Upper lobe of right lung (tissue), 1 donor: ENCODE measurements around the gene B3GALT5. TPM values are rescaled to one million over a fixed set of nuclear protein-coding genes. Genes with fewer than 3 reads are reported as not detected.

Source experiments
- ATAC-seq: fragments of 200-7000 bp; cut with Tn5 transposase; one replicate; pipeline ENCODE4 v1.9.1; 2020; ENCODE audit warnings: mild to moderate bottlenecking, moderate library complexity
- DNase-seq: peaks from one replicate; pipeline ENCODE4 v3.0.0-alpha.2; 2020
- H3K27ac ChIP-seq: fragments of 200-600 bp; one replicate; pipeline ENCODE4 v1.8.0; 2022
- H3K27me3 ChIP-seq: fragments of 200-600 bp; one replicate; pipeline ENCODE4 v1.8.0; 2022; ENCODE audit warnings: mild to moderate bottlenecking
- H3K36me3 ChIP-seq: fragments of 200-600 bp; one replicate; pipeline ENCODE4 v1.8.0; 2022
- H3K4me1 ChIP-seq: fragments of 200-600 bp; one replicate; pipeline ENCODE4 v1.8.0; 2022
- H3K4me3 ChIP-seq: fragments of 200-600 bp; one replicate; pipeline ENCODE4 v1.8.0; 2022; ENCODE audit warnings: mild to moderate bottlenecking
- H3K9me3 ChIP-seq: fragments of 200-600 bp; one replicate; pipeline ENCODE4 v1.8.0; 2022
- intact Hi-C: fragments of 100-400 bp; cut with DNase I; formaldehyde crosslinking; loops from one replicate; pipeline ENCODE4 v1.11.0; 2022
- total RNA-seq: library from RNA; stranded (reverse); fragmentation: NEBNext Ultra II Directional; extraction: Animal tissue kit (Norgen Biotek cat#: 25700); gene quantifications from one replicate; pipeline ENCODE4 v1.2.1, GENCODE V29; 2021
- TF ChIP-seq, protein P1 (sequence below): fragments of 200-600 bp; IDR thresholded peaks from one replicate; pipeline ENCODE4 v1.8.0; 2022; ENCODE audit warnings: antibody characterized with exemption
- donor health status: DM: no; HTN: yes; CAD: no; lungs with severe emphysema.

Gene B3GALT5
- total RNA-seq, 1 donor from 2014 or later: not detected

DNA sequence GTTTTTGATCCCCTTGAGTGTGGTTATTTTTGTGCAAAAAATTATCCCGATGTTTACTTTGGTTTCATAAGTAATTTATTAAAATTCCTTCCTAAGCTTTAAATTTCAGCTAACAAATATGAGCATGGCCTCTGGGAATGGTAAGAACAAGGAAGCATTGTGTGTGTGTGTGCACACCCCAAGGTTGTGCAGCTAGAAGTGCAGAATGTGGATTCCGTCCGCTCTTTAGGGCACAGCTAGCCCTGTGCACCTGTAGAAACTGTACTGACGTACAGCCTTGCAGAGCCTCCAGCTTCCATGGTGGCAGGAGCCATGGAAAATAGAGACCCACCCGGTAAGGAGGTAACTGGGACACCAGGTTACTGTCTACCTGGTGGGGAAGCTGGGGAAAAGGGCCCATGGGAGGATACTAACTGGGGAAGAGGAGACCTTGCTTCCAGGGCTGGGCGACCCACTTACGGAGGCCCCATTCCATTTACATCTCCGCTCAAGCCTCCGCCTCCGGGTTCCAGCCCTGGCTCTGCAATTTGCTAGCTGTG lies 54.7 kb downstream of the B3GALT5 start:
- TF ChIP-seq, protein P1, sequence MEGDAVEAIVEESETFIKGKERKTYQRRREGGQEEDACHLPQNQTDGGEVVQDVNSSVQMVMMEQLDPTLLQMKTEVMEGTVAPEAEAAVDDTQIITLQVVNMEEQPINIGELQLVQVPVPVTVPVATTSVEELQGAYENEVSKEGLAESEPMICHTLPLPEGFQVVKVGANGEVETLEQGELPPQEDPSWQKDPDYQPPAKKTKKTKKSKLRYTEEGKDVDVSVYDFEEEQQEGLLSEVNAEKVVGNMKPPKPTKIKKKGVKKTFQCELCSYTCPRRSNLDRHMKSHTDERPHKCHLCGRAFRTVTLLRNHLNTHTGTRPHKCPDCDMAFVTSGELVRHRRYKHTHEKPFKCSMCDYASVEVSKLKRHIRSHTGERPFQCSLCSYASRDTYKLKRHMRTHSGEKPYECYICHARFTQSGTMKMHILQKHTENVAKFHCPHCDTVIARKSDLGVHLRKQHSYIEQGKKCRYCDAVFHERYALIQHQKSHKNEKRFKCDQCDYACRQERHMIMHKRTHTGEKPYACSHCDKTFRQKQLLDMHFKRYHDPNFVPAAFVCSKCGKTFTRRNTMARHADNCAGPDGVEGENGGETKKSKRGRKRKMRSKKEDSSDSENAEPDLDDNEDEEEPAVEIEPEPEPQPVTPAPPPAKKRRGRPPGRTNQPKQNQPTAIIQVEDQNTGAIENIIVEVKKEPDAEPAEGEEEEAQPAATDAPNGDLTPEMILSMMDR: no peak

DNA sequence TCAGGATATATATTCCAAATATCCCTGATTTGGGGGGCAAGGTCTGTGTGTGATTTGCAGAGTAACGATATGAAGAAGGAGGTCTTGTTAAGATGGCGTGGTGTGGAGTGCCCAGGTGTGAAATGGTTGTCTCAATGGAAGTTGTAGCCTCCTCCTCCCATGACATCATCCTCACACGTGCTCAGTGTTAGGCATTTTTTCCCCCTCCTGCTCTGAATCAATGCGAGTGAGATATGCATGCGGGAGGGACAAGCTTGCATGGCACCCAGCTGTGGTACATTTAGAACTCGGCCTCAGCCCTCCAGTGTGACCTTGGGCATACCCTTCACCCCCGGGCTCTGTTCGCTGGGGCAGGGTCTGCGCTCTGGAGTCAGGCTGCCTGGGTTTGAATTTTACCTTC lies 55.6 kb downstream of the B3GALT5 start:
- Histone ChIP-seq H3K27ac (no peak overlapping the region), H3K36me3 (no peaks in the 10 kb centered on the region), H3K27me3 (no peaks in the 10 kb centered on the region), H3K4me1 (no peaks in the 10 kb centered on the region), H3K9me3 (no peaks in the 10 kb centered on the region), H3K4me3 (no peak overlapping the region)
- peak; percentile 40 for DNase-seq
- TF ChIP-seq, protein P1: no peak
- ATAC-seq: no peak
- intact Hi-C loops: no loop called here

More for the DNA sequence above, 54.7 kb downstream of the B3GALT5 start:
- Histone ChIP-seq H3K36me3 (no peaks in the 10 kb centered on the region), H3K9me3 (no peaks in the 10 kb centered on the region), H3K4me3 (no peak overlapping the region), H3K27me3 (no peaks in the 10 kb centered on the region), H3K27ac (no peak overlapping the region), H3K4me1 (no peaks in the 10 kb centered on the region)
- no peak for ATAC-seq
- no peak for DNase-seq
- intact Hi-C loops: no loop called here

DNA sequence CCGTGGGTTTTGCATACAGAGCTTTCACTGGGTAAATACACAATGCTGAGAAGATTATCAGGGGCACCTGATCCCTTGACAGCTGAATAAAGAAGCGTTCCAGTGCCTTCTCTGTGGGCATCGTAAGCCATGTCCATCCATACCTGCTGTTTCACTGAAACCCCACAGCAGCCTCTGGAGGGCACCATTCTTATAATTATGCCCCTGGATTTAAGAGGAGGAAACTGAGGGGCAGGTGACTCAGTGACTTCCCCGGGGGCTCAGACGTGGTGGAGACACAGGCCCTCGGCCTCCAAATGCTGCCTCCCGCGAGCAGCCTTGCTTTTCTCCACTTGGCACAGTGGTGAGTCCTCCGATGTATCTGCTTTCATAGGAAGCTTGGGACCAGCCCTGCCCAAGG lies 56.7 kb downstream of the B3GALT5 start:
- H3K4me3 ChIP-seq: no peak overlapping the region
- ATAC-seq (no peak), DNase-seq (no peak)
- TF ChIP-seq, protein P1: no peak
- H3K9me3 ChIP-seq: no peaks in the 10 kb centered on the region
- H3K27ac ChIP-seq: no peak overlapping the region
- intact Hi-C loops: no loop called here
- H3K4me1 ChIP-seq: no peaks in the 10 kb centered on the region
- no peaks in the 10 kb centered on the region for H3K36me3 ChIP-seq
- no peaks in the 10 kb centered on the region for H3K27me3 ChIP-seq

DNA sequence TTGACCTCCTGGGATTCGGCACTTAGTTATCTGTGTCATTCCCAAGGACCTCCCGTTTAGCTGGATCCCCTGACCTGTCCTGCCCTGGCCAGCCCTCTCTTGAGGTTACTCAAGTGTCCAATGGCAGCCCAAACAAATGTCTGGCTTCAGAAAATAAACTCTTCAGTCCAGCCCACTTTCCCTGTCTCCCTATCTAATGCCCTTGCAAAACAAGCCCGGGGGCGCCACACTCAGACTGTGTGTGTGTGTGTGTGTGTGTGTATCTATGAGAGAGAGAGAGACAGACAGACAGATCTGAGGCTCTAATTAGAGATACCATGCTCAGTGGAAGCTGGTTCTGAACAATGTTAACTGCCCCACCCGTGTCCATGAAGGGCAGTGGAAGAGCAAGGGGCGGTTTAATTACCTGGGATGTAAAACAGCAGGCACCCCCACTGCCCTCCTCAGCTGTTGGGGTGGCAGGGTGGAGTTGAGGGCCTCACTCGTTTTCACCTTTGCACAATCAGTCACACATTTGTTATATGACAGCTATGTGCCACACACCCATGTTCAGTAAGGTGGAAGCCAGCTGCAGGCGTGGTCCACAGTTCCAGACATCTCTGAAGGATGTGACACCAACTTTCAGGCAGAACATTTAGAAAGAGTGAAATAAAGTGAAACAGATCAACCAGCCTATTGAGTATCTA lies 57.4 kb downstream of the B3GALT5 start:
- H3K27me3 ChIP-seq: no peaks in the 10 kb centered on the region
- no peaks in the 10 kb centered on the region for H3K36me3 ChIP-seq
- H3K9me3 ChIP-seq: no peaks in the 10 kb centered on the region
- H3K4me3 ChIP-seq: no peak overlapping the region
- DNase-seq (no peak), ATAC-seq (no peak)
- H3K27ac ChIP-seq: no peak overlapping the region
- intact Hi-C loops: no loop called here
- TF ChIP-seq, protein P1: no peak
- H3K4me1 ChIP-seq: no peaks in the 10 kb centered on the region

DNA sequence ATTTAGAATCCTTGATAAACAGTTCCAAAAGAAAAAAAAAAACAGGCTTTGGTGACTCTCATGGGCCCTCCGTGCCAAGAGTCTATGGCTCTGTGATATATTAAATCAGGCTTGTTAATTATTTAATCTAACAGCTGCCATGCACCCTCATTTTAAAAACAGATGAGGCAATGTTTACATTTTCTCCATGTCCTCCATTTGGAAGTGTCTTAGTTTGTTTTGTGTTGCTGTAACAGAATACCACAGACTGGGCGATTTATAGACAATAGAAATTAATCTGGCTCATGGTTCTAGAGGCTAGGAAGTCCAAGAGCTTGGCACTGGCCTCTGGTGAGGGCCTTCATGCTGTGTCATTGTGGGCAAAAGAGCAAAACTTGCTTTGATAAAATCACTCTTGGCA lies 58.0 kb downstream of the B3GALT5 start:
- intact Hi-C loops: no loop called here
- Histone ChIP-seq H3K36me3 (no peaks in the 10 kb centered on the region), H3K9me3 (no peaks in the 10 kb centered on the region), H3K27me3 (no peaks in the 10 kb centered on the region), H3K4me3 (no peak overlapping the region), H3K27ac (no peak overlapping the region), H3K4me1 (no peaks in the 10 kb centered on the region)
- ATAC-seq (no peak), DNase-seq (no peak)
- TF ChIP-seq, protein P1: no peak
